Stimulated activated CD4-positive, alpha-beta T cell treated with anti-CD3 and anti-CD28 coated beads, Interleukin-12 subunit alpha, Interleukin-12 subunit beta, amount 100 ng/mL, for 48 hours (primary cell): ENCODE data around the gene TSEN34.
"Not testable (repeated sequence)": the region's sequence is repeated elsewhere in the genome, so short reads cannot be mapped to it uniquely, and the experiment has no call there.

Experiments
- DNase-seq, 3 donors: peaks; one replicate each; pipeline ENCODE4 v3.0.0-alpha.2; 2020; ENCODE audit warnings: low read depth in 2 of 3, low spot score in 1 of 3

TSEN34 gene

DNA sequence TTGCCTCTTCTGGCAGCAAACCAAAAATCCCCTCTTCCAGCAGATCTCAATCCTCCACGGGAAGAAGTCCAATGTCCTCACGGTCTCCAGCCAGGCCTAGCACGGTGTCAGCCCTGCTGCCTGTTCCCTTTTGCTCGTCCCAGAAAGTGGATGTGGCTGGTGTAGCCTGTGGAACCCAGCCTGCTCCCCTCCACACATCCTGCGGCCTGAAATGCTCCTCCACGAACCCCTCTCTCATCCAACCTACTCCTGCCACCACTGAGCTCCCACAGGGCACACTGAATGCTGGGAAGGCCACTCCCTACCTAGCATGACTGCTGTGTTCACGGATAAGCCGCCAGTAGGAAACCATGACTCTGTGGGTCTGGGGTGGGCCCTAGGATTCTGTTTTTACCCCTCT lies 4.8 kb upstream of the TSEN34 start:
- DNase-seq = no peak

DNA sequence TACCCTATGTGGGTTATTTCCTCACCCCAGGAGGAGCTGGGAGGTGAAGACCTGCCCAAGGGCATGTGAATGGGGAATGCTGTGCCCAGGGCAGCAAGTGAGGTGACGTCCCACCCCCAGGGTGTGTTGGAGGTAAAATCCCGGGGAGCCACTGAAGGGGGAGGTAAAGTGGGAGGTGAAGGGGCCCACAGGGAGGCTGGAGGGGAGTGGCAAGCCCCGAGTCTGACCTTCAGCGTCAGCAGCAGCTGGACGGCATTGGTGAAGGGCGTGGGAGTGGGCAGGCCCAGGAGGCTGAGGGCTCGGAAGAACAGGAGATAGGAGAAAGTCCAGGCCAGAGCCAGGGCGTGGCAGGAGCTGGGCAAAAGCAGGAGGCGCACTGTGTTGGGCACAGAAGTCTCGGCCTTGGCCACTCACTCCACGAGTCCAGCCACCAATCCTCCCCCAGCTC lies 4.2 kb upstream of the TSEN34 start:
- DNase-seq = no peak

DNA sequence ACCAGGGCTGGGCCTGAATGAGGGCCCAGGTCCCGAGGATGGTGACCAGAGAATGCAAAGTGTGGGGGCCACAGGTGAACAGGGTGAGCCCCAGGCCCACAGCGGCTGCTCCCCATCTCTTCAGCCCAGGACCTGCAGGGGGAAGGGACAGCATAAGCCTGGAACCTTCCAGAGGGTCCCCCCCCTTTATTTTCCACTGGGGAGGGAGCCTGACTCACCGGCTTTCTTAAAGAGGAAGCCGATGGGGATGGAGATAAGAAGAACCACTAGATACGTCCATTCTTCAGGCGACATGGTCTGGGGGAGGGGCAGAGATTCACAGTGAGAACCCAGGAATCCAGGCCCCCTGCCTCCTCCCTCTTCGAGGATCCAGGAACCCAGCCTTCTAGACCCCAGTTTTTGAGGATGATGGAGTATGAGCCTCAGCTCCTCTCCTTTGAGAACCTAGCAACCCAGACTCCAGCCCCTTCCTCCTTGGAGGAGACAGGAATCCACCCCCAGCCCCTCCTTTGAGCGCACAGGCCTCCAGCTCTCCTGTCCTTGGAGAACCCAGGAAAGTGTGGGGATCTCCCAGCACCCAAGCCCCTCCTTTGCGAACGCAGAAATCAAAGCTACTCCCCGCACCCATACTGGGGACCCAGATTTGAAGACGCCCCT lies 2.8 kb upstream of the TSEN34 start:
- no peak for DNase-seq

DNA sequence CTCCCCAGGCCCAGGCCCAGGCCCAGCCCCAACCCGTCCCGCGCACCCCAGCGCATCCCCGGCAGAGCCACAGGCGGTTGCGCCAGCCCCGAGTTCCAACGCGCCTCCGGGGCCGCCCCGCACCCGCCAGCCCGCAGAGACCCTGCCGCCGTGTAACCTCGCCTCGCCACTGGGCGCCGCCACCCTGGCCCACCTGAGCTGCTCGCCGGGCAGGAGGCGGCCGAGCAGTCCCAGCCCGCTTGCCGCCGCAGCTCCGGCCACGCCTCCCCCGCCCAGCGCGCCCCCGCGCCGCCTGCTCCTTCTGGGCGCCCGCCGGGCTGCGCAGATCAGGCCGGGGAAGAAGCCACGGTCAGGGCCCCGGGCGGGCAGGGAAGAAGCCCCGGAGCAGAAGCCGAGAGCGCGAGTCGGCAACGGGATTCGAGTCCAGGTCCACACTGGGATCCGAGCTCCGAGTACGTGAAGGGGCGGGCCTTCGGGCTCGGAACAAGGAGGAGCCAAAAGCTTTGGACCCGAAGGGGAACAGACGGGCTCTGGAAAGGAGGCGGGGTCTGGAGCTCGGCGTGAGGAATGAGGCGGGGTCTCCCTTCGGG lies 1.9 kb upstream of the TSEN34 start, which contains the start of gene MBOAT7:
TSS of gene MBOAT7 (minus strand) at position 436 of the 590 bp plus-strand sequence. CDS start 1,072 bp downstream, outside the sequence.
- no peak for DNase-seq

DNA sequence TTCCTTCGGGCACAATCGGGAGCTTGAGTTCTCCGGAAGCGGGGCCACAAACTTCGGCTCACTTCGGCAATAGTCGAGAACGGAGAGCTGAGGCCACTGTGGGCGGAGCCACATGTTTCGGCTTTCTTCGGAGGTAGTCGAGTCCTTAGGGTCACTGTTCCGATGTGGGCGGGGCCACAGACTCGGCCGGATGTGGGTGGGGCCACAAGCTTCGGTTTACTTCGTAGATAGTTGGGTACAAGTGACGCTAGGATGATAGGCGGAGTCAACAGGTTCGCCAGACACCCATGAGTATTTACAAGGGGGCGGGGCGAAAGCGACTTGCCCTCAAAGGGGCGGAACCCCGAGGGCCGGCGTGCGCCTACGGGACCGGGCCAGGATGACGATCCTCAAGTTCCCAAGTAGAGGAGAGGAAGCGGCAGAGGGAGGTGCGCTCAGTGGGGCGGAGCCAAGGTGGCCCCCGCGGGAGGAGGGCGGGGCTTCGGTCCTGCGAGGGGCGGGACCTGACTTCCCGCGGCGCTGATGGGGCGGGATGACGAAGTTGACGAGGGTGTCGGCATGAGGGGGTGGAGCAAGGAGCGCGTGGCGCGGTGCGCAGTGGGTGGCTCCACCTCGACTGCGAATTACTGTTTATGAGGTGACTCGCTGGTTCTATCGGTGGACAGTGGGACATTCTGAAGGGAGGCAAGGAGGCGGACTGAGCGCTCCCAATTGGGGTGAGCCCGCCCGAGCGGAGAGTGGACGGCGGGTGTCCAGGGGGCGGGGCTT lies 1.2 kb upstream of the TSEN34 start:
- DNase-seq = peak; percentile 100

DNA sequence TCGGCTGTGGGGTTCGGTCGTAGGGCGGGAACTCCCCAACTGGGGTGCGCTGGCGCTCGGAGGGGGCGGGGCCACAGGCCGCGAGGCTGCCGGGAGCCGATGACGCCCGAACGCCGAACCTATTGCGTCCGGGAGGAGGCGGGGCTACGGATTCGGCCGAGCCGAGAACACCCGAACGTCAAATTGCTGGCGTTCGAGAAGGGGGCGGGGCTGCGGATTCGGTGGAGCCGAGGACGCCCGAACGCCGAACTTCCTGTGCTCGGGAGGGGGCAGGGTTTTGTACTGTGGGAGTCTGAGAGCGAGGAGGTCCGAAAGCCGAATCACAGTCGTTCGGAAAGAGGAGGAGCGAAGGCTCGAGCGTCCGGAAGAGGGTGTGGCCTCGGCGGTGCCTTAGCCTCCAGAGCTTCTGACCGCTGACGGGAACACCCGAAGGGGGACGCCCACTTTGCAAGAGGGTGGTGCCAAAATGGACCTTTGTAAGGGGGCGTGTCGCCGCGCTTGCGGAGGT lies 551 bp upstream of the TSEN34 start:
- DNase-seq = peak; percentile 100

DNA sequence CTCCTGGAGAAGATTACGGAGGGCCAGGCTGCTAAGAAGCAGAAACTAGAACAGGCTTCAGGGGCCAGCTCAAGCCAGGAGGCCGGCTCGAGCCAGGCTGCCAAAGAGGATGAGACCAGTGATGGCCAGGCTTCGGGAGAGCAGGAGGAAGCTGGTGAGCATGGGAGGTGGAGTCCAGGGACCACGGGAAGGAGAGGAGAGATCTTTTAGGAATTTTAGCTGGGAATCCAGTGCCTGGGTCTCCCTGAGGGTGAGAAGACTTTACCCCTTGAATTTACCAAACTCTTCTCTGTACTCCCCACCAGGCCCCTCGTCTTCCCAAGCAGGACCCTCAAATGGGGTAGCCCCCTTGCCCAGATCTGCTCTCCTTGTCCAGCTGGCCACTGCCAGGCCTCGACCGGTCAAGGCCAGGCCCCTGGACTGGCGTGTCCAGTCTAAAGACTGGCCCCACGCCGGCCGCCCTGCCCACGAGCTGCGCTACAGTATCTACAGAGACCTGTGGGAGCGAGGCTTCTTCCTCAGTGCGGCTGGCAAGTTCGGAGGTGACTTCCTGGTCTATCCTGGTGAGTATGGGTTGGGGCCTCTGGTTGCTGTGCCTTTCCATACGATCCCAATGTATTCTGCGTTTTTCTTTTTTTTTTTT lies 824 bp downstream of the TSEN34 start:
- no peak for DNase-seq

DNA sequence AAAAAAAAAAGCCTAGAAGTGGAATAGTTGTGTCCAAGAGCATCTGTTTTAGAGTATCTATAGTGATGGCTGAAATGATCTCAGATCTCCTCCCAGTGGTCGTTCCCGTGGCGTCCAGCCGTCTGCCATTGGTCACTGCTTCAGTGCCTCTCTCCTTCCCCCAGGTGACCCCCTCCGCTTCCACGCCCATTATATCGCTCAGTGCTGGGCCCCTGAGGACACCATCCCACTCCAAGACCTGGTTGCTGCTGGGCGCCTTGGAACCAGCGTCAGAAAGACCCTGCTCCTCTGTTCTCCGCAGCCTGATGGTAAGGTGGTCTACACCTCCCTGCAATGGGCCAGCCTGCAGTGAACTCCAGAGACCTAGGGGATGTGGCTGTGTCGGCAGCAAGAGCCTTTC lies 1.9 kb downstream of the TSEN34 start:
- no peak for DNase-seq

DNA sequence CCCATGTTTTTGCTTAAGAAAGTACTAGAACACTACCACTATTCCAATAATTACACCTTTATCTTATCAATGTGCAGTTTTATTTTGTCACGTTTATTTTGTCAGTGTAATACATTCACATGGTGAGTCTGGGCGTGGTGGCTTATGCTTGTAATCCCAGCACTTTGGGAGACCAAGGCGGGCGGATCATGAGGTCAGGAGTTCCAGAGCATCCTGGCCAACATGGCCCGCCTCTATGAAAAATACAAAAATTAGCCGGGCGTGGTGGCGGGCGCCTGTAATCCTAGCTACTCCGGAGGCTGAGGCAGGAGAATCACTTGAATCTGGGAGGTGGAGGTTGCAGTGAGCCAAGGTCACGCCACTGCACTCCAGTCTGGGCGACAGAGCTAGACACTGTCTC lies 3.4 kb downstream of the TSEN34 start:
- not testable (repeated sequence) for DNase-seq

DNA sequence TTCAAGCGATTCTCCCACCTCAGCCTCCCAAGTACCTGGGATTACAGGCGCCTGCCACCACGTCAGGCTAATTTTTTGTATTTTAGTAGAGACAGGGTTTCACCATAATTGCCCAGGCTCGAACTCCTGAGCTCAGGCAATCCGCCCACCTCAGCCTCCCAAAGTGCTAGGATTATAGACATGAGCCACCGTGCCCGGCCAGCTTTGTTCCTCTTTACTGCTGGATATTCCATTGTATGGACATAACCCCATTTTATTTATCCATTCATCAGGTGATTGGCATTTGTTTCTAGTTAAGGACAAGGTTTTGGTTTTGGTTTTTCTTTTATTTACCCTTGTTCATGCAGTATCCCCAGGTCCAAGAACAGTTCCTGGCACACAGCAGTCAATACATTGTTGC lies 5.4 kb downstream of the TSEN34 start:
- no peak for DNase-seq

DNA sequence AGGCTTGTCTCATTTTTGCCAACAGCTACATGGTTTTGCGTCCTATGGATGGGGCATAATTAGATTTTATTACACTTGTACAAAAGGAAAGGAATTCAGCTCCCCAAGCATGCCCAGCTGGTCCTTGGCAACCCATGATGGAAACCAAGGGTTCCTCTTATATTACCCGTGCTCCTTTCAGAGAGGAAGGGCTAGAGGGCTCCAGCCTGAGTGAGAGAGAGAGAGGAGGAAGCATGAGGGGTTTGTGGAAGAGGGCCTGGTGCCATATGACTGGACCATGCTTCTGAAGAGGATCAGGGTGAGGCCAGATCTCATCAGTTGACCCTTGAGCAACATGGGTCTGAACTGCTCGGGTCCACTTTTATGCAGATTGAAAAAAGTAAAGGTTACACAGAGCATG lies 6.0 kb downstream of the TSEN34 start:
- no peak for DNase-seq

DNA sequence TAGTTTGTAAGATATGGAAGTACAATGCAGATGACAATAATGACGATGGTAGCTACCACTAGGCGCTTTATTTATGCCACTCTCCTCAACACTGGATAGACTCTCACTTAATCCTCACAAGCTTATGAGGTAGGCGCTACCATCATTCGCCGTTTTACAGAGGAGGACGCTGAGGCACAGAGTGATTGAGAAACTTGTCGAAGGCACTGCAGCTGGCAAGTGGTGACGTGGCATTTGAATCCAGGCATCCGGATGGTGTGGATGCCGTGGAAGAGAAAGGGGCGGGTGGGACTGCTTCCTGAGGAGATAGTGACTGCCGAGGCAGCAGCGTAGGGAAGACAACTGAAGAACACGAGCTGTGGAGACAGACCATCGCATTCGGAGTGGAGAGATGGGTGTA lies 8.3 kb downstream of the TSEN34 start:
- DNase-seq = no peak

DNA sequence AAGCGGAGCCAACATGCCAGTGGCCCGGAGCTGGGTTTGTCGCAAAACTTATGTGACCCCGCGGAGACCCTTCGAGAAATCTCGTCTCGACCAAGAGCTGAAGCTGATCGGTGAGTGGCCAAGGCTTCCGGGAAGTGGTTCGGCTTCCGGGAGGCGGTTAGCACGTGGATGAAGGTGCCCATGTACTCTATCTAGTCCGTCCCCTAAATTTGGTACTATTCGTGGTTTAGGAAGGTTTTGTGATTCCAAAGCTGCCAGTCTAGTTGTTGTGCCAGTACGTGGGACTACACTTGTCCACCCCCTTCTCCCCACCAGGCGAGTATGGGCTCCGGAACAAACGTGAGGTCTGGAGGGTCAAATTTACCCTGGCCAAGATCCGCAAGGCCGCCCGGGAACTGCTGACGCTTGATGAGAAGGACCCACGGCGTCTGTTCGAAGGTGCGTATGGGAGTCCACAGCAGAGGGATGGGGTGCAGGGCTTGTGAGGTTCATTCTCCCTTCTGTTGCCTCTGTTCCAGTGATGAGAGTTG lies 10.1 kb downstream of the TSEN34 start:
- DNase-seq = no peak

DNA sequence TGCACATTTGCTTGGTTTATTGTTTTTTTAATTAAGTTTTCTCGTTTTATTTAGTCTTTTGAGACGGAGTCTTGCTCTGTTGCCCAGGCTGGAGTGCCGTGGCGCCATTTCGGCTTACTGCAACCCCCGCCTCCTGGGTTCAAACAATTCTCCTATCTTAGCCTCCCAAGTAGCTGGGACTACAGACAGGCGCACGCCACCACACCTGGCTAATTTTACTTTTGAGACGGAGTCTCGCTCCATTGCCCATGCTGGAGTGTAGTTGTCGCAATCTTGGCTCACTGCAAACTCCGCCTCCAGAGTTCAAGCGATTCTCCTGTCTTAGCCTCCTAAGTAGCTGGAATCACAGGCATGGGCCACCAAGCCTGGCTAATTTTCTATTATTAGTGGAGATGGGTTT lies 10.9 kb downstream of the TSEN34 start:
- DNase-seq = no peak

DNA sequence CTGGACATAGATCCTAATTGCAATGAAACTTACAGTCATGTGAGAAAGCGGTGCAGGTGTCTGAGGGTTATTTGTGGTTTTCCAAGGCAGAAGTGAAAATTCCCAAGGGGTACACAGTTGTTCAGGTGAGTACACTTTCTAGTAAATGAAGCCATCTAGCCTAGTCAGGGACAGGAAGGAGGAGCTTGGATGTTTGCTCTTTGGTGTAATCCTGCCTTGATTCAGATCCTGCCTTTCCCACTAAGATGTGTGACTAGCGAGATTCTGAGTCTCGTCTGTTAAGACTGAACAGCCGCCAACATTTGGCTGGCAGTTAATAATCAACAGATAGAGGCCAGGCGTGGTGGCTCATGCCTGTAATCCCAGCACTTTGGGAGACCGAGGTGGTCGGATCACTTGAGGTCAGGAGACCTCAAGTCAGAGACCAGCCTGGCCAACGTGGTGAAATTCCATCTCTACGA lies 12.1 kb downstream of the TSEN34 start:
- DNase-seq = no peak

DNA sequence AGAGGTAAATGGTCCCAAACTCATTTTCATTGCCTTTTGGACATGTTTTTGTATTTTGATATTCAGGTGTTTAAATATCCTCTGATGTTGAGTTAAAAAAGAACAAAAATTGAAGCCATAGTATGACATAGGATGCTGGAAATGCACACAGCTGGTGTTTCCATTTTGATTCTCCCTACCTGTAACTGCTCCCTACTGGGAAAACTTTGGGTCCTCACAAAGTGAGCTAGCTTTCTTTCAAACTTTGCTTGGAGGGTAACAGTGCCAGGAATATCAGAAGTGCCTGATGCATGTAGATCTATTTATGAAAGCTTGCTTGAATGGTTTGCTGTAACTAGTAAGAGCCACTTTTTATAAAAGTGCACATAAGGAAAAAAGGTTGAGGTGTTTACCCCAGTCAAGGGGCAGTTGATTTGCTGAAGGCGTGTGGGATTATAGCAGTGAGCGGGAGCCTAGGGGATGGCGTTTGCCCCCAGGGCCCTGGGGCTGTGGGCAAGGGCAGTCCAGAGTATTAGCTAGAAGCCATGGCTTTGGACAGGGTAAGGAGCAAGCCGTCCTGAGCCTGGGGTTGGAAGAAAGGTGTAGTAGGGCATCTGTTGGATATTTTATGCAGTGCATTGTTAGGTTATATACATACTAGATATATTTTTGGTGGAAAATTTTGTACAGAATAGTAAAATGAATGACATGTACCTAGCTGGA lies 13.8 kb downstream of the TSEN34 start:
- DNase-seq = no peak

DNA sequence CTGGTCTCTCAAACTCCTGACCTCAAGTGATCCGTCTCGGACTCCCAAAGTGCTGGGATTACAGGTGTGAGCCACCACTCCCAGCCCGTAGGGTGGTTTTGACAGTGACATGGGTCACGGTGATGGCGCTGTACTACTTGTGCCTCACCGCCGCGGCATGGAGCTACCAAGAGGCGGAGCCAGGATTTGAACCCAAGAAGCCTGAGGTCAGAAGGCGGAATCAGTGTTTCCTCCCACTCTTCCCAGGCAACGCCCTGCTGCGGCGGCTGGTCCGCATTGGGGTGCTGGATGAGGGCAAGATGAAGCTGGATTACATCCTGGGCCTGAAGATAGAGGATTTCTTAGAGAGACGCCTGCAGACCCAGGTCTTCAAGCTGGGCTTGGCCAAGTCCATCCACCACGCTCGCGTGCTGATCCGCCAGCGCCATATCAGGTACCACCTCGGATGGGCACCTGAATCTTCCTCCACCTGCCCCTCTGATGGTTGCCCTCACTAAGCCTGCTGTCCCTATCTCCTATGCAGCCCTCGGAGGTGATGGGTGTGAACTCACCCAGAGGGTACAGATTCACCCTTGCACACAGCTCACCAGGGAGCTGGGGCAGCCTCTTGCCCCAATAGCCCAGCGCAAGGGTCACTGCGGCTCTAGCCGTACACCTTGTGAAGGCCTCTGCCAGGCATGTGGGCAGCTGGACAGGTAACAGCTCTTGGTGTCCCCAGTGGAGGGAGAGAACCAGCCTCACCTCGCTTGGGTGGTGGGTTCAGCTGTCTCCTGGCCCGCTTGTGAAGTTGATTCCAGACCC lies 15.1 kb downstream of the TSEN34 start:
- DNase-seq = no peak

DNA sequence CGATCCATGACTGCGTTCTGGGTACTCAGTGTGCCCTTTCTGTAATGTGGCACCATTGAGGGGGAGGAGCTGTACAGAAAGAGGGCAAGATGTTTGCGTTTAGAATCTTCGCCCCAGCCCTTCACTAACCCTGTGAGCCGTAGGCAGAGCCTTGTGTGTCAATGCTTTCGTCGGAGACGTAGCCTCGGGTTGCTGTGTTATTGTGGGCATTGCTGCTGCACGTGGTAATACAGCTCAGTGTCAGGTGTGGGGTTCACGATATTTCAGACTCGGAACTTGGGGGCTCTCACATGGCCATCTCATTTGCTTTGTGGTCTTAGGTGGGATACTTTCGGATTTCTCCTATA lies 15.7 kb downstream of the TSEN34 start:
- no peak for DNase-seq

DNA sequence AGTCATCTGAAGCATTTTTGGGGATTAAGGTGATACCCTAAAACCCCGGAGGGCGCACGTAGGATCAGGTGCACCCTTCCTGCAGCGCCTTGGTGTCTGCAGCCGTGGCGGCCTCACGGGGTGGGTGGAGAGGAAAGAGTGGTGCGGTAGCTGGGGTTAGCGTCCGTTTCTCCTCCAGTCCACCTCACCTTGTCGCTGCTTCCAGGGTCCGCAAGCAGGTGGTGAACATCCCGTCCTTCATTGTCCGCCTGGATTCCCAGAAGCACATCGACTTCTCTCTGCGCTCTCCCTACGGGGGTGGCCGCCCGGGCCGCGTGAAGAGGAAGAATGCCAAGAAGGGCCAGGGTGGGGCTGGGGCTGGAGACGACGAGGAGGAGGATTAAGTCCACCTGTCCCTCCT lies 16.1 kb downstream of the TSEN34 start:
- not testable (repeated sequence) for DNase-seq

DNA sequence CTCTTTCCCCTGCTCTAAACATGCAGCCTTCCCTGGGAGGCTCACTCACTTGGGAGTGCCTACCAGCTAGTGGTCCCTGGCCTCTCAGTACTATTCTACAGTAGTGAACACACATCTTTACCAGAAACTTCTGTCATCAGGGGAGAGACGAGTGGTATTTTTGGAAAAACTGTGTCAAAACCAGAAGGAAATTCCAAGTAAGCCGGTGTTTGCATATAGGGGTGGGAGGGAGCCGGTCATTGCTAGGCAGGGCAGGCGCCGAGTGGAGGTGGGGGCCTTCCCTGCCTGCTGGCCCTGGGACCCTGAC lies 16.5 kb downstream of the TSEN34 start:
- DNase-seq = no peak
